ENCODE measurements around the gene USPL1.
"Not testable (repeated sequence)": the region's sequence is repeated elsewhere in the genome, so short reads cannot be mapped to it uniquely, and the experiment has no call there.

Gene USPL1

DNA sequence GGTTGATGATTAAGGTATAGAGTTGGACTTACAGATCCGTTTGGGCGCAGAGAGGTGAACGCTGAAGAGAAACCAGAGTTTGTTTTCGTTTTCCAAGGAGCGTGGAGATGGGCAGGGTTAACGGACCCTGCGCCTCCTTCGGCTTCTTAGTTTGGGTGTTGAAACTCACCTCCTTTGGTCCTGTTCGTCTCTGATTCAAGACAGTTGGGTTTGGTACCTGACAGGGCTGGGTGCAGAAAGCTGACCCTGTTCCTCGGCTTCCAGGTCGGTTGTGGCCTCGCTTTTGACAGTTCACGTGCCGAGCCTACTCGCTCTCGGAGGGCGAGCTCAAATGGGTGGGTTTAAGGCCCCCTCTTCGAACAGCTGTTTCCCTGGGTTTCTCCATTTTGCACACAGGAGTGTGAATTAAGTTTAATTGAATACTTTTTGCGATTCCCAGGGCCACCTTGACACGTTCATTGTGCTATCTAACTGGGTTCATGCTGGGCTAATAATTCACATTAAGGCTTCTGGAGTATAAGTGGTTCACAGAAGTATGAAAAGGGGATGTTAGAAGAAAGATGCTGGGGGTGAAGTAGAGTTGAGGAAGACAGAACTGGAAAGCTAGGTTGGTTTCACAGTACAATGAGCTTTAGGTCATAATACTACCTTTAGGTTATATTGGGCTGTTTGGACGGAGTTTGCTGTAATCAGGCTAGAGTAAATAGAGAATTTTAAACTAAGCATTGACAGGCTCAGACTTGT lies 638 bp downstream of the USPL1 start:
- DNase-seq, result no peak

GRCh38 chr13:30618930-30619279 lies 1.2 kb downstream of the USPL1 start:
- DNase-seq, result no peak

- DNase-seq, result no peak
Measured at GRCh38 chr13:30619731-30620130, 2.0 kb downstream of the USPL1 start.

DNA sequence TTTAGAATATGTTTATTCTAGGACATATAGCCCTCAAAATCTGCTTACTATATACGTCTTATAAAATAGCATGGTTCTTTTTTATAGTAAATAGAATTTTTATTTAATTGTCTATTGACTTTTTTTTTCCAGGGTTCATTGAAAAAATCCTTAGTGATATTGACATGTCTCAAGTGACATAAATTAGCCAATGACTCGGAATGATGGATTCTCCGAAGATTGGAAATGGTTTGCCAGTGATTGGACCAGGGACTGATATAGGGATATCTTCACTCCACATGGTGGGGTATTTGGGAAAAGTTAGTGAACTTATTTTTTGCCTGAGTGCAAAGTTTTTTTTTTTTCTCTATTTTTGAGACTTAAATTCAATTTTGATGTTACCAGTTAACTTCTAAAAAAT lies 3.2 kb downstream of the USPL1 start:
- no peak for DNase-seq

- no peak for DNase-seq
Measured at GRCh38 chr13:30622551-30622950, 4.8 kb downstream of the USPL1 start.

DNA sequence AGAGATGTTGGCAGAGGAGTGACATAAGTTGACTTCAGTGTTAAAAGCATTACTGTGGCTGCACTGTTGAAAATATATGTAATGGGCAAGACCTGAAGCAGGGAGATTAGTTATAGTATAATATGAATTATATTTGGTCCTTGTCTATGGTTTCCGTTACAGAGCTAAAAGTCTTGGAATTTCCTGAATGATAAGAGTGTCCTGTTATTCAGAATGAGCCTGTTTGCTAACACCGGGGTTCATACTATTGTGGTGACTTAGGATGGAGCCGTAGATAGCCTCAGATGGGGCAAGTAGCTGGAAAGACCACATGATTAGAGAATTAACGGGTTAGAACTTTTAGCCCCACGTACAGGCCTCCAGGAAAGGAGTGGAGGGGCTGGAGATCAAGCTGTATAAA lies 5.7 kb downstream of the USPL1 start:
- no peak for DNase-seq

DNA sequence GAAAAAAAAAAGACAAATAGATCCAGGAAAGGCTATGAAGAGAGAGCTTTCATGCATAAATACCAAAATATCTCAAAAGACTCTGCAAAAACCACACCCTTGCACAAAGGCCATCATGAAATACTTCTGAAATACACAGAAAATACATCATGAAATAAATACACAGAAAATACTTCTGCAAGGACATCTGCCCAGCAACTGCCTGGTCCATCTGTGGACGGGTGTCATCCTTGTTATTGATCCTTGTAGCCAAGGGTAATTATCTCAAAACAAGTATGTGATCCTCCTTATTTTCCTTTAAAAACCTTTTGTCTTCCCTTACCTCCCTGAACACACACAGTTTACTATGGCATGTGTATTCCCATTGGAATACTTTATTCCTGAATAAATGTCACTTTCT lies 6.9 kb downstream of the USPL1 start:
- DNase-seq, result no peak

- no peak for DNase-seq
Measured at GRCh38 chr13:30629527-30629926, 11.8 kb downstream of the USPL1 start.

DNA sequence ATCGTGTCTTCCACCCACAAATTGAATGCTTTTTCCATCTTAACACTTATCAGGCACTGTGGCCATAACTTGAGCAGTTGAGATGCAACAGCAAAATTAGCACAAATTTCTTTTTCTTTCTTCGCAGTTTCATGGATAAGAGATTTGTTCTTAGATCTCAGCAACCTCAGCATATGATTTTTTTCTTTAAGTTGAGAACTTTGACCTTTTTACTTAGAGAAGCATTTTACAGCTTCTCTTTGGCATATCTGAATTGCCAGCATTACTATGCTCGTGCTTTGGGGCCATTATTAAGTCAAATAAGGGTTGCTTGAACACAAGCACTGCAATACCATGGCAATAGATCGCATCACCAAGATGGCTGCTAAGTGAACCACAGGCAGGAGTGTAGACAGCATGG lies 16.1 kb downstream of the USPL1 start:
- no peak for DNase-seq

DNA sequence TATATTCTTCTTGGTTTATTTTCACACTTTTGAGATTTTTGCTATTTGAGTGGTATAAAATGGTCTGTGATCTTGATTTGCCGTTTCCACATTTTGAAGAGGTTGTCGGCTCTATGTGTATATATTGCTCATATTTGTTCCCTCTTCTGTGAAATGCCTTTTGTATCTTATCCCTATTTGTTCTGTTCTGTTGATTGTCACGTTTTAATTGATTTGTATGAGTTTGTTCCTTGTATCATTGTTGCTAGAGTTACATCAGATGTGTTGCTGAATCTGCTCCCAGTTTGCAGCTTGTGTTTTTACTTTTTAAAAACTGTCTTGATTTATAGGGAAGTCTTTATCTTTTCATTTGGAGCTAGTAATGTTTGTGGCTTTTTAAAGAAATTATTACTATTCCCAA lies 17.1 kb downstream of the USPL1 start:
- no peak for DNase-seq

- no peak for DNase-seq
Measured at GRCh38 chr13:30638301-30638700, 20.6 kb downstream of the USPL1 start.

DNA sequence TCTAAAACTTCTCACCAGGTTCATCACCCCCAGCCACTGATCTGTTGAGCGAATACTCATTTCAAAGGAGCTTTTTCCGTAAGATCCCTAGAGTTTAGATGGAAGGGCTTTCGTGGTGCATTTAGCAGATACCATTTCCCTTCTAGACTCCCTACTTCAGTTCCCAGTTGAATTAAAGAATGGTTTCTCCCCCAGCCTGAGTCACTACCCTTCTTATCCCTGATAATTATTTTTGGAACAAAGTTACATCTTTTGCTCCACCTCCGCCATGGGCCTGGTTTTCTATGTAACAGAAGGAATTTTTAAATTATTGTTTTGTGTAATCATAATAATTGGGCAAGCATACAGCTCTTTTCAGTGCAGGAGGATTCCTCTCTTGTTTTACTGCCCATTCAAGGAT lies 22.0 kb downstream of the USPL1 start:
- DNase-seq, result no peak

GRCh38 chr13:30641173-30641572 lies 23.5 kb downstream of the USPL1 start:
- DNase-seq, result not testable (repeated sequence)

DNA sequence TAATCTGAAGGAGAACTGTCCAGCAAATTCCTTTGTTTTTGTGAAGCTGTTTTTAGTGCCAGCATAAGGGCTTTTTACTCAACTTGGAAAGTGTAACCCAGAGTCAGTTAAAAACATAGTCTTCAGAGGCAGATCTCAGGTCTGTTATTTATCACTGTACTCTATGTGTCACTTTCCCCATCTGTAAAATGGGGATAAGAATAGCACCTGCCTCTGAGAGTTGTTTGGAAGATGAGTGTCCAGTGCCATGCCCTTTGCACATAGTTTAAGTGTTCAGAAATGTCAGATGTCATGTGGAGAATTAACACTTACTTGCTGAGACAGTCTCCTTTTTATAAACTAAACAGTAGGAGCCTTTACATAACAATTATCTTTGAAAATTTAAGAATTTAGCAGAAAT lies 27.9 kb downstream of the USPL1 start:
- DNase-seq, result no peak

- no peak for DNase-seq
Measured at GRCh38 chr13:30647420-30647819, 29.7 kb downstream of the USPL1 start.

- no peak for DNase-seq
Measured at GRCh38 chr13:30647824-30648521, 30.3 kb downstream of the USPL1 start.

DNA sequence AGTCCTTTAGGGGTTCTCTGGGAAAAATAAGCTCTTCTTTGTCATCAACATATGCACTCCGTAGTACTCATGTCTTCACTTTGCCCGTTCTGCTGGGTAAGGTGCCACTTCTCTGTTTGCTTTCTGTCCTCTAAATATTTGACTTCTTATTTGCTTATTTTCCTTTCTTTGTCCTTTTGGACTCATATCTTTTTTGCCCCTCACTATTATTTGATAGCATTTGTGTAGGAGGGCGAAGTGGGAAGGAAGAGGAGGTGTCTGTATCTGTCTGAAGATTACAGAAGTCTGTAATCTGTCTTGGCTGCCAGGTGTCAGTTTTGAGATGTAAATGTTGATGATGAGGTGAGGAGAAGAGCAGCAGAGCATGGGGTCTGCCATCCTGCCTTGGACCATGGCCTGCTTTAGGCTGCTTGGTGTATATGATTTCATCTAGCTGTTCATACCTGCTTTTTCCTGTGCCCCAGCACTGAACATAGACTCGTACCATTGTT lies 30.8 kb downstream of the USPL1 start:
- DNase-seq, result no peak

DNA sequence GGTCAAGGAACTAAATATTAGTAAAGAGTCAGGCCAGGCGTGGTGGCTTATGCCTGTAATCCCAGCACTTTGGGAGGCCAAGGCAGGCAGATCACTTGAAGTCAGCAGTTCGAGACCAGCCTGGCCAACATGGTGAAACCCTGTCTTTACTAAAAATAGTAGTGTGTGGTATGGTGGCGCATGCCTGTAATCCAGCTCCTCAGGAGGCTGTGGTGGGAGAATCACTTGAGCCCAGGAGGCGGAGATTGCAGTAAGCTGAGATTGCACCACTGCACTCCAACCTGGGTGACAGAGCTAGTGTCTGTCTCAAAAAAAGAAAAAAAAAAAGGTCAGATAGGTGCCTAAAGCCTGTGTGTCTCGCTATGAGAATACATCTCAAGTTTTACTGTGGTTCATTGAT lies 33.9 kb downstream of the USPL1 start:
- not testable (repeated sequence) for DNase-seq

DNA sequence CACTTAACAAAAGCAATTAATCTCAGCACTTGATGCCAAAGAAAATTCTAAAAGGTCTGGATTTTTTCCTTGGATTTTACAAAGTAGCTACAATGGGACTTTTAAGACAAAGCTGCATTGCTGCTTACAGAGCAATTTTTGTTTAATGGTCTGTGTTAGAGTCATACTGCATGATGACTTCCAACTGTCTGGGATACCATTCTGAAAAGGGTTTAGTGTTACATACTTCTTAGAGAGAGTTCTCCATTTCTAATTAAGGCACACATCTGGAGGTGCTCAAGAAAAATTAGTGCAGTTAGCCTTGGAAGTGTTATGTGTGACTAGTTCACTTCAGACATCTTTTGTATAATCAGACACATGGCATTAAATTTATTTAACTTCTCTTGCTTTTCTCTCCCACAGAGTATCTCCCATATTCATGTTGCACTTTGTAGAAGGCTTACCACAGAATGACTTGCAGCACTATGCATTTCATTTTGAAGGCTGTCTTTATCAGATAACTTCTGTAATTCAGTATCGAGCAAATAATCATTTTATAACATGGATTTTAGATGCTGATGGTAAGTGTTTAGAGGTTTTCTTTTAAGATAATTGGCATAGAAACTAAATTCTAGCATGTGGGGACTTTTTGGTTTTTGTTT lies 35.1 kb downstream of the USPL1 start:
- no peak for DNase-seq

DNA sequence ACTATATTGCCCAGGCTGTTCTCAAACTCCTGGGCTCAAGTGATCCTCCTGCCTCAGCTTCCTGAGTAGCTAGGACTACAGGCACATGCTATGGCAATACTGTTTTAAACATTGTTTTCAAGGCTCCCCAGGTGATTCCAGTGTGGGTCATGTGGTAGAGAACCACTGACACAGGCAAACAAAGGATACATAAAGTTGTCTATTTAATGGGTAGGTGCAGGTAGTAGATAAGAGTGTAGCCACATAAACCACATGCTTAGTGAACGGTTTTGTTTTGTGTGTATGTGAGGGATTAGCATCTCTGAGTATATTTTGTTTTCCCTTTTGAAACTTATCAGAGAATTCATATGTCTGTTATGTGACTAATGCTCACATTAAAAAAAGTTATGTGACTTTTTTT lies 36.7 kb downstream of the USPL1 start:
- DNase-seq, result no peak

DNA sequence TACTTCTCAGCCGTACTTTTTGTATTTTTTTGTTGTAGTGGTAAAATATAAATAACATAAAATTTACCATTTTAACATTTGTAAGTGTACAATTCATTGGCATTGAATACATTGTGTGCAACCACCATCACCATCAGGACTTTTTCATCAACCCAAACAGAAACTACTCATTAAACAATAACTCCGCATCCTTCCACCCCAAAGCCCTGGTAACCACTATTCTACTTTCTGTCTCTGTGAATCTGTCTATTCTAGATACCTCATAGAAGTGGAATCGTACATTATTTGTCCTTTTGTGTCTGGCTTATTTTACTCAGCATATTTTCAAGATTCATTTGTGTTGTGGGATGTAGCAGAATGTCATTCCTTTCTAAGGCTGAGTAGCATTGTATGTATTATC lies 38.5 kb downstream of the USPL1 start:
- no peak for DNase-seq

DNA sequence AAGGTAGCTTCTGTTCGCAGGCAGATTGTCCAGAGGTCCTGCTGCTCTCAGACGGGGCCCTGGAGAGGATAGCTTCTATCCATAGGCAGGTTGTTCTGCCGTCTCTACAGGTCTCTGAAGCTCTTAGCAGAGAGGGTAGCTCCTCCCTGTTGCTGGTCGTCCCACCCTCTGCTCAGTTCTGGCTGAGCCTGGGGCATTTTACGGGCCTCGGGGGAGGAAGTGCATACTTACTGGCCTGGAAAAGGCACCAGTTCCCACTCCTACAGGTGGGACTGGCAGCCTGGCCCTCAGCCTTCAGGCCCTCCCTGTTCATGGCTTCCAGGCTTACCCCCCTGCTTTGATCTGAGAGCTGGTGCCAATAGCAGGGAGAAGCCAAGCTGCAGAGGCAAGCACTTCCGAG lies 42.3 kb downstream of the USPL1 start:
- no peak for DNase-seq

- DNase-seq, result no peak
Measured at GRCh38 chr13:30660796-30661195, 43.1 kb downstream of the USPL1 start.

DNA sequence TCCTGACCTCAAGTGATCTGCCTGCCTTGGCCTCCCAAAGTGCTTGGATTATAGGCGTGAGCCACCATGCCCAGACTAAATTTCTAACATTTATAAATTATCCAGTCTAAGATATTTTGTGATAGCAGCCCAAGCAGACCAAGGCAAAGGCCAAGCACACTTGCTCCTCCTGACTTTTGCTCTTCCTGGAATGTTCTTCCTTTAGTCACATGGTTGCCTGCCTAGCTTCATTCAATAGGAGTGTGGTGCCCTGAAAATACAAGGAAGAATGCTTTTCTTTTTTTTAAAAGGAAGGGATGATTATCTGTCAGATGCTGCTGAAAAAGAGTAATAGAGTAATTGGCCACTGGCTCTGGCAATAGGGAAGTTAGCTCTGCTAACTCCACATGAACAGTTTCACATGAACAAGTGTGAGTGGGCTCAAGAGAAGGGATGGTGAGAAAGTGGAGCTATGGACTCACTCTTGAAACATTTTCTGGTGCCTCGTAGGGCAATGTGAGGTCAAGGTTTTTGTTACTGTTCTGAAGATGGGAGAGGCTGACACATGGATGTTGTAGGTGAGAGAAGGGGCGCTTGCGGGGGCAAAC lies 47.1 kb downstream of the USPL1 start:
- DNase-seq, result no peak

Measured in NCI-H1417 treated with DMSO at 0.1 percent for 48 hours (cell line).